Caco-2 (cell line): ENCODE measurements around the gene CHMP4A. TPM values are rescaled to one million over a fixed set of nuclear protein-coding genes. Genes with fewer than 3 reads are reported as not detected.
"Not testable (repeated sequence)": the region's sequence is repeated elsewhere in the genome, so short reads cannot be mapped to it uniquely, and the experiment has no call there.

Experiments
- BruUV-seq: library from RNA; stranded (reverse); fragments of 400-500 nt; replicated peaks from 2 replicates; lab custom pipeline; 2021; lab: Mats Ljungman, UMichigan
- CTCF ChIA-PET: fragments of 300-600 bp; sonication (Branson Sonifier 250); formaldehyde crosslinking; loops from one replicate; lab custom pipeline; 2022; ENCODE audit warnings: antibody characterized with exemption; lab: Charles Lee
- POLR2A ChIA-PET: fragments of 300-600 bp; sonication (Branson Sonifier 250); formaldehyde crosslinking; loops from one replicate; lab custom pipeline; 2022; ENCODE audit warnings: antibody characterized with exemption; lab: Charles Lee
- DNase-seq, 2 experiments: peaks; one replicate each; pipeline versions ENCODE4 v3.0.0 to v3.0.0-alpha.2; 2020 to 2022
- H3K27me3 ChIP-seq: replicated peaks from 2 replicates; pipeline ENCODE4 v1.6.0; 2011; ENCODE audit warnings: low read length; ENCODE audit not compliant: control insufficient read depth, insufficient read depth
- H3K36me3 ChIP-seq: 2 replicates; pipeline ENCODE4 v1.5.1; 2011; ENCODE audit warnings: low read length; ENCODE audit not compliant: control insufficient read depth, insufficient read depth
- H3K4me1 ChIP-seq: fragments of 250-450 bp; sonication (Bioruptor Pico); 2 replicates; pipeline ENCODE4 v1.5.1; 2020; ENCODE audit warnings: mild to moderate bottlenecking
- H3K4me3 ChIP-seq: 2 replicates; pipeline ENCODE4 v1.5.1; 2011; ENCODE audit warnings: low read depth, mild to moderate bottlenecking, control low read depth, low read length
- H3K9me3 ChIP-seq: fragments of 250-450 bp; sonication (Bioruptor Pico); 2 replicates; pipeline ENCODE4 v1.5.1; 2020; ENCODE audit warnings: mild to moderate bottlenecking, moderate library complexity
- H3K27ac Mint-ChIP-seq: one replicate; pipeline ENCODE4 v1.8.0; 2022; ENCODE audit warnings: mixed read lengths; ENCODE audit not compliant: unreplicated experiment
- H3K27me3 Mint-ChIP-seq: one replicate; pipeline ENCODE4 v1.8.0; 2022; ENCODE audit warnings: mixed read lengths; ENCODE audit not compliant: insufficient read depth, unreplicated experiment
- H3K36me3 Mint-ChIP-seq: one replicate; pipeline ENCODE4 v1.8.0; 2022; ENCODE audit warnings: mild to moderate bottlenecking, mixed read lengths; ENCODE audit not compliant: insufficient read depth, unreplicated experiment
- H3K4me1 Mint-ChIP-seq: one replicate; pipeline ENCODE4 v1.8.0; 2022; ENCODE audit warnings: low read depth, mixed read lengths; ENCODE audit not compliant: unreplicated experiment
- H3K4me3 Mint-ChIP-seq: one replicate; pipeline ENCODE4 v1.8.0; 2022; ENCODE audit warnings: mild to moderate bottlenecking, moderate library complexity, mixed read lengths; ENCODE audit not compliant: unreplicated experiment
- H3K9me3 Mint-ChIP-seq: one replicate; pipeline ENCODE4 v1.8.0; 2022; ENCODE audit warnings: mixed read lengths; ENCODE audit not compliant: unreplicated experiment
- intact Hi-C: fragments of 100-400 bp; cut with micrococcal nuclease; formaldehyde crosslinking; loops from one replicate; pipeline ENCODE4 v1.10.0; 2022; ENCODE audit not compliant: unreplicated experiment
- total RNA-seq: library from RNA; stranded (reverse); gene quantifications from 2 replicates; pipeline ENCODE4 v1.2.3, GENCODE V29; 2022
- TF ChIP-seq, protein P1 (sequence below), 2 experiments: fragments of 200-600 bp in 1 of 2; IDR thresholded peaks; 1 replicate in 1 of 2; 2 replicates in 1 of 2; pipeline versions ENCODE4 v1.5.1 to v1.8.0; 2011 to 2022; ENCODE audit warnings: antibody characterized with exemption in 1 of 2, control low read depth in 1 of 2, inconsistent platforms in 1 of 2, low read depth in 1 of 2, low read length in 1 of 2, mild to moderate bottlenecking in 1 of 2, moderate library complexity in 1 of 2; ENCODE audit not compliant: insufficient read depth in 1 of 2, severe bottlenecking in 1 of 2, unreplicated experiment in 1 of 2

CHMP4A gene
- total RNA-seq, 1 experiment from 2014 or later, result 57.7 TPM

DNA sequence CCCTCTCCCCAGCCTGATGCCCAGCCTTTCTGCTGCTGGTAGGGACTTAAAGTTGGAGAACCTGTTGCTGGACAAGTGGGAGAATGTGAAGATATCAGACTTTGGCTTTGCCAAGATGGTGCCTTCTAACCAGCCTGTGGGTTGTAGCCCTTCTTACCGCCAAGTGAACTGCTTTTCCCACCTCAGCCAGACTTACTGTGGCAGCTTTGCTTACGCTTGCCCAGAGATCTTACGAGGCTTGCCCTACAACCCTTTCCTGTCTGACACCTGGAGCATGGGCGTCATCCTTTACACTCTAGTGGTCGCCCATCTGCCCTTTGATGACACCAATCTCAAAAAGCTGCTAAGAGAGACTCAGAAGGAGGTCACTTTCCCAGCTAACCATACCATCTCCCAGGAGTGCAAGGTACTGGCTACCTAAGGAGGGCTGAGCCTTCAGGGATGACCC, 6.2 kb downstream of the CHMP4A start:
- H3K27ac Mint-ChIP-seq, result no peak overlapping the region
- CTCF ChIA-PET, result no interaction called here
- POLR2A ChIA-PET, result no interaction called here

DNA sequence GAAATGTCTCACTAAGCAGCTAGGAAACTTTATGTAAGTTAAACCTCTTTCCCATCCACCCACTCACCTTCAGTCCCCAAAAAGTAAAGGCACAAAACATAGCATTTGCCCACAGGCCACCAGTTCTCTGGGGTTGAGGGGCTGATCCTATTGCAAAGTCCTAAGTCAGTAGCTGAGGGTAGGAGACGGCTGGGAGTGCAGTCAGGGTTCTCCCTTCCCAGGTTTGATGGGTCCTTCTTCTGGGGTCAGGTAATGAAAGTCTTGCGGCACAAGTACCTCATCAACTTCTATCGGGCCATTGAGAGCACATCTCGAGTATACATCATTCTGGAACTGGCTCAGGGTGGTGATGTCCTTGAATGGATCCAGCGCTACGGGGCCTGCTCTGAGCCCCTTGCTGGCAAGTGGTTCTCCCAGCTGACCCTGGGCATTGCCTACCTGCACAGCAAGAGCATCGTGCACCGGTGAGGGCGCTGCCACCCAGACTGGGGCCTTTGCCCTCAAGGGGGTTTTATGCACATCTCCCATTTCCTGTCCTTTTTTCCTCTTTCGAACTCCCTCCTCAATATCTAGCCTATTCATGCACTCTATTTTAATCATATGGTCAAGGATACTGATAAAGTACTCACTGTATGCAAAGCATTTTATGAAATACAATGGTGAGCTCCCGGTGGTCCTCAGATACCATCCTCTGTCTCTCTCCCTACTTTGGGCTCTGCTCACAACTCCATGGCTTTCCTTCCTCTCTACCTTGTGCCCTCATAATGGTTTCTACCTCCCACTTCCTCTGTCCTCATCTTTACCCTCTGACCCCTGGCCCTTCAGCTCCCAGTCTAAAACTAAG, 6.8 kb downstream of the CHMP4A start:
- Mint-ChIP-seq H3K27me3 (no peaks in the 10 kb centered on the region), H3K36me3 (peaks cover 52% of the 10 kb centered on the region), H3K4me3 (no peak overlapping the region), H3K4me1 (no peaks in the 10 kb centered on the region), H3K27ac (no peak overlapping the region), H3K9me3 (peaks cover 15% of the 10 kb centered on the region)
- Histone ChIP-seq H3K4me3 (no peak overlapping the region), H3K27me3 (no peaks in the 10 kb centered on the region), H3K36me3 (peaks cover 4% of the 10 kb centered on the region), H3K9me3 (peaks cover 6% of the 10 kb centered on the region), H3K4me1 (no peaks in the 10 kb centered on the region)
- intact Hi-C loops, result no loop called here
- TF ChIP-seq, protein P1, sequence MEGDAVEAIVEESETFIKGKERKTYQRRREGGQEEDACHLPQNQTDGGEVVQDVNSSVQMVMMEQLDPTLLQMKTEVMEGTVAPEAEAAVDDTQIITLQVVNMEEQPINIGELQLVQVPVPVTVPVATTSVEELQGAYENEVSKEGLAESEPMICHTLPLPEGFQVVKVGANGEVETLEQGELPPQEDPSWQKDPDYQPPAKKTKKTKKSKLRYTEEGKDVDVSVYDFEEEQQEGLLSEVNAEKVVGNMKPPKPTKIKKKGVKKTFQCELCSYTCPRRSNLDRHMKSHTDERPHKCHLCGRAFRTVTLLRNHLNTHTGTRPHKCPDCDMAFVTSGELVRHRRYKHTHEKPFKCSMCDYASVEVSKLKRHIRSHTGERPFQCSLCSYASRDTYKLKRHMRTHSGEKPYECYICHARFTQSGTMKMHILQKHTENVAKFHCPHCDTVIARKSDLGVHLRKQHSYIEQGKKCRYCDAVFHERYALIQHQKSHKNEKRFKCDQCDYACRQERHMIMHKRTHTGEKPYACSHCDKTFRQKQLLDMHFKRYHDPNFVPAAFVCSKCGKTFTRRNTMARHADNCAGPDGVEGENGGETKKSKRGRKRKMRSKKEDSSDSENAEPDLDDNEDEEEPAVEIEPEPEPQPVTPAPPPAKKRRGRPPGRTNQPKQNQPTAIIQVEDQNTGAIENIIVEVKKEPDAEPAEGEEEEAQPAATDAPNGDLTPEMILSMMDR (IDR thresholded peaks at IDR 0.05; ENCODE audit: insufficient read depth in 1 of 2, low read depth in 1 of 2, low read length in 1 of 2, severe bottlenecking in 1 of 2, unreplicated experiment in 1 of 2), result no peak
- ChIA-PET CTCF (no interaction called here), POLR2A (no interaction called here)
- BruUV-seq, result no TSS peak
- DNase-seq, result no peak

More for the DNA sequence above, 6.2 kb downstream of the CHMP4A start:
- H3K4me3 ChIP-seq, result no peak overlapping the region
- H3K36me3 ChIP-seq, result peaks cover 4% of the 10 kb centered on the region
- Mint-ChIP-seq H3K9me3 (peaks cover 12% of the 10 kb centered on the region), H3K4me3 (no peak overlapping the region), H3K27me3 (no peaks in the 10 kb centered on the region), H3K36me3 (peaks cover 52% of the 10 kb centered on the region), H3K4me1 (no peaks in the 10 kb centered on the region)
- peaks cover 6% of the 10 kb centered on the region for H3K9me3 ChIP-seq
- DNase-seq, result no peak
- no TSS peak for BruUV-seq
- intact Hi-C loops, result no loop called here
- H3K27me3 ChIP-seq, result no peaks in the 10 kb centered on the region
- TF ChIP-seq, protein P1 (IDR thresholded peaks at IDR 0.05; ENCODE audit: insufficient read depth in 1 of 2, low read depth in 1 of 2, low read length in 1 of 2, severe bottlenecking in 1 of 2, unreplicated experiment in 1 of 2), result no peak
- H3K4me1 ChIP-seq, result no peaks in the 10 kb centered on the region

DNA sequence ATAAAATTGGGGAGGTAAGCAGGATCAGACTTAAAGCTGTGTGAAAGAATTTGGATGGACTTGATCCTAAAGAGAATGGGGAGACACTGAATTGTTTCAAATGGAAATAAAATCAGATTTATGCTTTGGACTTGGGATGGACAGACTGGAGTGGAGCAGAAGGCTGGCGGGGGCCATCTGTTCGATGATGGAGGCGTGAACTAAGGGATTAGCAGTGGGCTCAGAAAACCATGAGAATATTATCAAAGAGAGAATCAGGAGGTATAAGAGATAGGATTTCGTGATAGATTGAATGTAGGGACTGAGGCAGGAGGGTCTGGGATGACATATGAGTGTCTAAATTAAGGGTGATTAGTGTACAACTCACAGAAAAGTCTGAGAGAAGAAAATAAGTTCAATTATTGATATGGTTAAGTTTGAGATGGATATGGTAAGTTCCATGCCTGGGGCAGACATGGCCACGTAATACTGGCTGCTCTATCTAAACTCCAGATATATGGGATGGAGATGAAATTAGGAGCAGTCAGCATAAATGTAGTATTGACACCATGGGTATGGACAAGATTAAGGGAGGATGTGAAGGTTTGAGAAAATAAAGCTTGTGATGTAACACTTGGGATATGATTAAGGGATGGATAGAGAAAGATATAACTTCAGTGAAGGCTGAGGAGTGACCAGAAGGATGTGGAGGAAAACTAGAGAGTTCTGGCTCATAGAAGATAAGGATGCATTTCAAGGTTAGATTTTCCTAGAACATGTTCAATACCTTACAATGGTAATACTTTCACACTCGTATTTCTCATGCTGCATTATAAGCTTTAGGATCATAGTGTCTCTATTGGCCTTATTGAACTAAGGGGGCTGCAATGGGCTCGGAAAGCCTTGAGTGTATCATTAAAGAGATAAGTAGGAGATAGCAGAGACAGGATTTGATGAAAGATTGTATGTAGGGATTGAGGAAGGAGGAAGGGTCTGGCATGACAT, 8.8 kb downstream of the CHMP4A start:
- BruUV-seq, result no TSS peak
- peaks cover 6% of the 10 kb centered on the region for H3K9me3 ChIP-seq
- intact Hi-C loops, result no loop called here
- Mint-ChIP-seq H3K4me3 (no peak overlapping the region), H3K27ac (no peak overlapping the region), H3K27me3 (no peaks in the 10 kb centered on the region), H3K9me3 (peaks cover 21% of the 10 kb centered on the region), H3K36me3 (peaks cover 60% of the 10 kb centered on the region), H3K4me1 (no peaks in the 10 kb centered on the region)
- H3K36me3 ChIP-seq, result peaks cover 3% of the 10 kb centered on the region
- DNase-seq, result no peak
- H3K4me3 ChIP-seq, result no peak overlapping the region
- no peaks in the 10 kb centered on the region for H3K4me1 ChIP-seq
- CTCF ChIA-PET, result interaction anchor here (0.7 kb wide), 1 partner anchor 272 kb away, joined by 4 read pairs; no protein-coding TSS in a partner anchor
- no peaks in the 10 kb centered on the region for H3K27me3 ChIP-seq
- POLR2A ChIA-PET, result no interaction called here
- TF ChIP-seq, protein P1 (IDR thresholded peaks at IDR 0.05; ENCODE audit: insufficient read depth in 1 of 2, low read depth in 1 of 2, low read length in 1 of 2, severe bottlenecking in 1 of 2, unreplicated experiment in 1 of 2), result no peak

DNA sequence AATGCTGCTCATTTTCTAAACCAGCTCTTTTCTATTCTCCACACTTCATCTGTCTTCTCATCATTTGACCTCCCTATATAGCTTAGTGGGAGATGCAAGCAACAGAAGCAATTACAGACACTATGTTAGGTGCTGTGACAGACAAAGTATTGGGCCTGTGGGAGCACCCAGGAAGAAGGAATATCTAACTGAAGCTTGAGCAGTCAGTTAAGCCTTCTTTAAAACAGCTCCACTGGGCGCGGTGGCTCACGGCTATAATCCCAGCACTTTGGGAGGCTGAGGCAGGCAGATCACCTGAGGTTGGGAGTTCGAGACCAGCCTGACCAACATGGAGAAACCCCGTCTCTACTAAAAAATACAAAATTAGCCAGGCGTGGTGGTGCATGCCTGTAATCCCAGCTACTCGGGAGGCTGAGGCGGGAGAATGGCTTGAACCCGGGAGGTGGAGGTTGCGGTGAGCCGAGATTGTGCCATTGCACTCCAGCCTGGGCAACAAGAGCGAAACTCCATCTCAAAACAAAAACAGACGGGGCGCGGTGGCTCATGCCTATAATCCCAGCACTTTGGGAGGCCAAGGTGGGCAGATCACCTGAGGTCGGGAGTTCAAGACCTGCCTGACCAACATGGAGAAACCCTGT, 9.9 kb downstream of the CHMP4A start:
- BruUV-seq, CTCF ChIA-PET: not testable (repeated sequence)
- peaks cover 70% of the 10 kb centered on the region for H3K36me3 Mint-ChIP-seq

More for the DNA sequence above, 9.9 kb downstream of the CHMP4A start:
- H3K27ac Mint-ChIP-seq, H3K4me1 Mint-ChIP-seq, H3K27me3 ChIP-seq, H3K36me3 ChIP-seq, H3K4me3 ChIP-seq, H3K4me3 Mint-ChIP-seq, DNase-seq, H3K9me3 ChIP-seq, POLR2A ChIA-PET, intact Hi-C loops, H3K27me3 Mint-ChIP-seq, H3K4me1 ChIP-seq: not testable (repeated sequence)
- H3K9me3 Mint-ChIP-seq, result peaks cover 21% of the 10 kb centered on the region
